PC-9 (cell line): Measurements from ENCODE around the gene CTNND2.

ENCODE experiments used
- EZH2 ChIP-seq: fragments of 200-600 bp; sonication (generic); IDR thresholded peaks from 2 replicates; pipeline ENCODE4 v1.8.0; 2017; ENCODE audit warnings: antibody characterized with exemption, low read depth
- TF ChIP-seq, protein P1 (sequence below): fragments of 200-600 bp; sonication (generic); conservative IDR thresholded peaks from 2 replicates; pipeline ENCODE4 v1.6.1; 2017; ENCODE audit warnings: mixed run types, antibody characterized with exemption, mild to moderate bottlenecking, moderate library complexity

DNA sequence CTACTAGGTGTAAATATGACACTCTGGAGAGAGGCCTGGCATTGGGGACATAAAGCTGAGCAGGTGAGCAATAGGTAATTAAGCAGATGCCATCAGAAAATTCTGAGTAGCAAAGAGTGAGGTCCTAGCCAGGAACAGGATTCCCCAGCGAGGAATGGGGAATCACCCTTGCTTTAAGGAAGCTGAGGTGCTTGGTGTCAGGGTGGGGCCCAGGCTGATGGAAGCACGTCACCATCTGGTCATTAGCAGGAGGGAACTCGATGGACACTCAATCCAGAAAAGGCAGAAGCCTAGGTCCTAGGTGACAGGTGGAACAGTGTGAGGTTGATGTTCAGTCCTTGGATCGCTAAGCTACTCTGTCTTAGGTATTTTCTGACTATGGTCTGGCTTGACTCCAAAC is 580.5 kb downstream of the CTNND2 start:
- TF ChIP-seq, protein P1, sequence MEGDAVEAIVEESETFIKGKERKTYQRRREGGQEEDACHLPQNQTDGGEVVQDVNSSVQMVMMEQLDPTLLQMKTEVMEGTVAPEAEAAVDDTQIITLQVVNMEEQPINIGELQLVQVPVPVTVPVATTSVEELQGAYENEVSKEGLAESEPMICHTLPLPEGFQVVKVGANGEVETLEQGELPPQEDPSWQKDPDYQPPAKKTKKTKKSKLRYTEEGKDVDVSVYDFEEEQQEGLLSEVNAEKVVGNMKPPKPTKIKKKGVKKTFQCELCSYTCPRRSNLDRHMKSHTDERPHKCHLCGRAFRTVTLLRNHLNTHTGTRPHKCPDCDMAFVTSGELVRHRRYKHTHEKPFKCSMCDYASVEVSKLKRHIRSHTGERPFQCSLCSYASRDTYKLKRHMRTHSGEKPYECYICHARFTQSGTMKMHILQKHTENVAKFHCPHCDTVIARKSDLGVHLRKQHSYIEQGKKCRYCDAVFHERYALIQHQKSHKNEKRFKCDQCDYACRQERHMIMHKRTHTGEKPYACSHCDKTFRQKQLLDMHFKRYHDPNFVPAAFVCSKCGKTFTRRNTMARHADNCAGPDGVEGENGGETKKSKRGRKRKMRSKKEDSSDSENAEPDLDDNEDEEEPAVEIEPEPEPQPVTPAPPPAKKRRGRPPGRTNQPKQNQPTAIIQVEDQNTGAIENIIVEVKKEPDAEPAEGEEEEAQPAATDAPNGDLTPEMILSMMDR, result no peak
- no peak for TF ChIP-seq EZH2
